MM.1S (cell line): Measurements from ENCODE around the gene BRME1.

ENCODE experiments used
- DNase-seq: peaks from one replicate; pipeline ENCODE4 v3.0.0-alpha.2; 2015
- H2AFZ ChIP-seq: fragments of 300-600 bp; sonication (generic); 2 replicates; pipeline ENCODE4 v1.6.0; 2016; ENCODE audit warnings: antibody characterized with exemption, low read length
- H3F3A ChIP-seq: fragments of 300-600 bp; sonication (generic); 2 replicates; pipeline ENCODE4 v1.6.1; 2016; ENCODE audit warnings: mild to moderate bottlenecking, antibody characterized with exemption, low read length, moderate library complexity, mixed read lengths; ENCODE audit not compliant: insufficient read depth
- H3K27ac ChIP-seq: fragments of 300-600 bp; sonication (generic); 2 replicates; pipeline ENCODE4 v1.5.1; 2016; ENCODE audit warnings: mild to moderate bottlenecking, low read length
- H3K27me3 ChIP-seq: fragments of 300-600 bp; sonication (generic); replicated peaks from 2 replicates; pipeline ENCODE4 v1.6.0; 2016; ENCODE audit warnings: low read length; ENCODE audit not compliant: insufficient read depth
- H3K36me3 ChIP-seq: fragments of 300-600 bp; sonication (generic); replicated peaks from 2 replicates; pipeline ENCODE4 v1.6.1; 2016; ENCODE audit warnings: mild to moderate bottlenecking, low read length, mixed read lengths; ENCODE audit not compliant: insufficient read depth
- H3K4me1 ChIP-seq: fragments of 300-600 bp; sonication (generic); 2 replicates; pipeline ENCODE4 v1.6.1; 2016; ENCODE audit warnings: low read length, mixed read lengths
- H3K4me2 ChIP-seq: fragments of 300-600 bp; sonication (generic); 2 replicates; pipeline ENCODE4 v1.6.0; 2016; ENCODE audit warnings: low read depth, low read length
- H3K4me3 ChIP-seq: fragments of 300-600 bp; sonication (generic); 2 replicates; pipeline ENCODE4 v1.5.1; 2016; ENCODE audit warnings: low read length, mixed read lengths
- H3K79me2 ChIP-seq: fragments of 300-600 bp; sonication (generic); 2 replicates; pipeline ENCODE4 v1.6.1; 2016; ENCODE audit warnings: mixed run types, low read length, mixed read lengths
- H3K9ac ChIP-seq: fragments of 300-600 bp; sonication (generic); 2 replicates; pipeline ENCODE4 v1.6.1; 2016; ENCODE audit warnings: low read length, mixed read lengths
- H3K9me2 ChIP-seq: fragments of 300-600 bp; sonication (generic); replicated peaks from 2 replicates; pipeline ENCODE4 v1.6.1; 2016; ENCODE audit warnings: mild to moderate bottlenecking, low read length, mixed read lengths; ENCODE audit not compliant: insufficient read depth
- H3K9me3 ChIP-seq: fragments of 300-600 bp; sonication (generic); replicated peaks from 2 replicates; pipeline ENCODE4 v1.6.1; 2016; ENCODE audit warnings: mild to moderate bottlenecking, low read length, mixed read lengths; ENCODE audit not compliant: insufficient read depth
- H4K20me1 ChIP-seq: fragments of 300-600 bp; sonication (generic); 2 replicates; pipeline ENCODE4 v1.6.1; 2016; ENCODE audit warnings: mild to moderate bottlenecking, low read length, moderate library complexity, mixed read lengths; ENCODE audit not compliant: insufficient read depth
- CTCF ChIP-seq: fragments of 300-600 bp; sonication (generic); IDR thresholded peaks from 2 replicates; pipeline ENCODE4 v1.5.1; 2016; ENCODE audit warnings: antibody characterized with exemption, low read length, mixed read lengths
- EZH2 ChIP-seq: fragments of 300-600 bp; sonication (generic); optimal IDR thresholded peaks from 2 replicates; pipeline ENCODE3; 2017; ENCODE audit warnings: low read depth, mild to moderate bottlenecking, antibody characterized with exemption, low read length, mixed read lengths
- EZH2phosphoT487 ChIP-seq: fragments of 300-600 bp; sonication (generic); IDR thresholded peaks from 2 replicates; pipeline ENCODE4 v1.6.1; 2018; ENCODE audit warnings: antibody characterized with exemption, low read length

BRME1 gene

GRCh38 chr19:13946414-13946813, 40.5 kb upstream of the BRME1 start:
- Histone ChIP-seq H3F3A (no peaks in the 10 kb centered on the region), H2AFZ (no peak overlapping the region), H3K4me3 (no peak overlapping the region), H4K20me1 (no peaks in the 10 kb centered on the region), H3K9me3 (no peaks in the 10 kb centered on the region), H3K79me2 (no peaks in the 10 kb centered on the region), H3K4me2 (no peak overlapping the region), H3K9me2 (no peaks in the 10 kb centered on the region), H3K27me3 (no peaks in the 10 kb centered on the region), H3K27ac (no peak overlapping the region), H3K36me3 (no peaks in the 10 kb centered on the region), H3K9ac (no peak overlapping the region), H3K4me1 (no peaks in the 10 kb centered on the region)
- TF ChIP-seq EZH2 (no peak), CTCF (no peak), EZH2phosphoT487 (no peak)
- no peak for DNase-seq

- Histone ChIP-seq H3K27ac (no peak overlapping the region), H3K4me1 (no peaks in the 10 kb centered on the region), H3K36me3 (no peaks in the 10 kb centered on the region), H3K9ac (no peak overlapping the region), H3K4me3 (no peak overlapping the region), H3F3A (no peaks in the 10 kb centered on the region), H2AFZ (no peak overlapping the region), H4K20me1 (no peaks in the 10 kb centered on the region), H3K4me2 (no peak overlapping the region), H3K9me3 (no peaks in the 10 kb centered on the region), H3K9me2 (no peaks in the 10 kb centered on the region), H3K27me3 (peaks cover 17% of the 10 kb centered on the region; the same call in 1 of the 2 replicates), H3K79me2 (no peaks in the 10 kb centered on the region)
- TF ChIP-seq CTCF (no peak), EZH2 (no peak), EZH2phosphoT487 (no peak)
- DNase-seq: no peak
These were observed 36.2 kb upstream of the BRME1 start for GRCh38 chr19:13942023-13942684.

- no peaks in the 10 kb centered on the region for H3K4me1 ChIP-seq
- no peak within 1 kb of the TSS for H3K4me2 ChIP-seq
- no peaks in the 10 kb centered on the region for H3K9me2 ChIP-seq
- H3K9me3 ChIP-seq: no peaks in the 10 kb centered on the region
- no peaks in the 10 kb centered on the region for H3K79me2 ChIP-seq
- peaks cover 28% of the 10 kb centered on the region for H3K27me3 ChIP-seq
- no peak for DNase-seq
- H2AFZ ChIP-seq: no peak within 1 kb of the TSS
- no peak for TF ChIP-seq CTCF
- H3K36me3 ChIP-seq: no peaks in the 10 kb centered on the region
- H3K9ac ChIP-seq: no peak within 1 kb of the TSS
- no peak within 1 kb of the TSS for H3K27ac ChIP-seq
- H4K20me1 ChIP-seq: no peaks in the 10 kb centered on the region
- H3K4me3 ChIP-seq: no peak within 1 kb of the TSS
- H3F3A ChIP-seq: no peaks in the 10 kb centered on the region
These were observed 32.6 kb upstream of the BRME1 start, which contains the start of gene PODNL1 for GRCh38 chr19:13938301-13939064. Gene PODNL1 (minus strand): TSS chr19:13938417. CDS start chr19:13938181, 236 bp downstream.
